NCI-H1417 (cell line): ENCODE data around the gene GJA4.

Experiments
- DNase-seq, 3 experiments: peaks; one replicate each; lab custom pipeline; 2025; lab: John Stamatoyannopoulos, UW

Gene GJA4

GRCh38 chr1:34839526-34840305, 46.9 kb downstream of the GJA4 start:
- DNase-seq = no peak

- DNase-seq = no peak
These were observed 47.6 kb downstream of the GJA4 start for GRCh38 chr1:34840426-34840825.

GRCh38 chr1:34842073-34842472, 49.3 kb downstream of the GJA4 start:
- no peak for DNase-seq

- no peak for DNase-seq
These were observed 50.2 kb downstream of the GJA4 start for GRCh38 chr1:34842952-34843371.

- peak in 2 of 3 experiments; percentile 60 to 72 for DNase-seq
These were observed 50.8 kb downstream of the GJA4 start for GRCh38 chr1:34843392-34844251.

GRCh38 chr1:34844252-34844634, 51.4 kb downstream of the GJA4 start:
- DNase-seq = peak in 2 of 3 experiments; percentile 64 to 85
